ENCODE results near the gene SLC6A7.

The SLC6A7 gene

DNA sequence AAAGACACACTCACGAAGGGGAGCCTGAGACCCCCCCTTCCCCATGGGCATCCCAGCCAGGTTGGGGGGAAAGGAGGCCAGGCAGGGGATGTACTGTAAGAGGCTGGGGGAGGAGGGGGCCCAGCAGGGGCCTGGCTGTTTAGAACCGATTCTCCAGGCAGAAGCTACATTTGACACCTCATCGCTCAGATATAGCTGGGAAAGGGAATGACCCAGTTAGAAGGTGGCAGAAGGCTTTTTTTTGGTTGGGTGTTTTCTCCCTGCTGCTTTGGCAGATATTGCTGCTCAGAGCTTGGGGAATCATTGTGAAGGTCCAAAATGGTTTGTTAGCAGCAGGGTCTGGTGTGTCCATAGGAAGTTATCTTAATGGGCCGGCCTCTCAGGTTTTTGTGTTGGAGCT lies 17.3 kb upstream of the SLC6A7 start:
- no peak for DNase-seq (ENCODE audit: low spot score)

DNA sequence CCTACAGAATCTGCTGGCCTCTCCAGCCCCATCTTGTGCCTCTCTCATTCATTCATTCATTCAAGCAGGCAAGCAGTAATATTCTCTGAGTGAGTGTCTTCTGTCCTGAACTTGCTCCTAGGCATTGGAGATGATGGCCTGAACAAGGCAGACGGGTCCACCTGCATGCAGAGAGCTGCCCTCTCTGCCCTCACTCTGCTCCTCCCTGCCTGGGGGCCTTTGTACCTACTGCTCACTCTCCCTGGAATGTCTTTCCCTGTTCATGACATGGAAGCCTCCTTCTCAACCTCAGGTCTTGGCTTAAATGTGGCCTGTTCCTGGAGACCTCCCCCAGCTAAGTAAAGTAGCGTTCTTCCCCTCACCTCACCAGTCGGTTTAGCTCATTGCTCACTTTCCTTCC lies 16.7 kb upstream of the SLC6A7 start:
- no peak for DNase-seq (ENCODE audit: low spot score)

DNA sequence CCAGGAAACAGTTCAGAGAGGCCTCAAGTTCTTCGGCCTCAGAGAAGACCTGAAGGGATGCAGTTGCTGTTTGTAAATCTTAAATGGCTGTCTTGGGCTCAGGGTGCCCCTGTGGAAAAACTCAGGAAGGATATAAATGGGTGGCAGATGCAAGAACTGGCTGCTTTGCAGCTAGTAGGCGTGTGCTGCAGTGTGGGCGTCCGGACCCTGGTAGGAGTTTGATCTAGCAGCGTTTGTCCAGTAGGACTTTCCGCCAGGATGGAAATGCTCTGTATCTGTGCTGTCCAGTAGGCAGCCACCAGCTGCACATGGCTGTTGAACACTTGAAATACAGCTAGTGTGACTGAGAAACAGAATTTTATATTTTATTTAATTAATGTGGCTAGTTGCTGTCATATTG lies 15.6 kb upstream of the SLC6A7 start:
- no peak for DNase-seq (ENCODE audit: low spot score)

DNA sequence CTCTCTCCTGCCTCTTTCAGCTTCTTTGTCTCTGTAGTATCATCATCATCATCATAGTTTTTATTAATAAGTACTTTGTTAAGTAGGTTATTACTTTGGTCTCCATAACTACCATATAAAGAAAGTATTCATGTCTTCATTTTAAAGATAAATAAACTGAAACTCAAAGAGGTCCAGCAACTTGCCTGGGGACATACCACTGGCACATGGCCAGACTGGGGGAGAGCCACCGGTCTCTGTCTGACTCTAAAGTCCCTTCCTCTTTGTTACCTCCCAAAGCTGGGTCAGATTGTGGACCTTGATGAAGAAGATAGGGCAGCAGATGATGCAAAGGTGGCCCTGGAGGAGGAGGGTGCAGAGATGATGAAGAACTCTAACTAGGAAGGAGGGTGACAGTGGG lies 14.8 kb upstream of the SLC6A7 start:
- DNase-seq (ENCODE audit: low spot score): no peak

DNA sequence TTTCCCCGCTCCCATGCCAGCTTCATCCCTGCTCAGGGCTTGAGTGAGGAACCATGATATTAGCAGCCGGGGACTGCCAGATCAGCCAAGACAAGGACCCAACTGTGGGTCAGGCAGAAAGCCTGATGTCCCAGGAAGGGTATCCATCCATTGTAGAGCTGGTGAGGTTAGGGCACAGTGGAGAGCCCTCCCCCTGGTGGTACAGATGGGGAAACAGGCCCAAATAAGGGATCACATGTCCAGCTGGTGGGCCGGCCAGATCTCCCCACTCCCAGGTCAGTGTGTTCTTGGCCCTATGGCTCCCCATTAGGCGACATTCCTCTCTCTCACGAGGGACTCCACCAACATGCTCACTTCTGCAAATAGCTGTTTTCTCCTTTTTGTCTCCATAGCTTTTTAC lies 14.3 kb upstream of the SLC6A7 start:
- DNase-seq (ENCODE audit: low spot score): no peak

DNA sequence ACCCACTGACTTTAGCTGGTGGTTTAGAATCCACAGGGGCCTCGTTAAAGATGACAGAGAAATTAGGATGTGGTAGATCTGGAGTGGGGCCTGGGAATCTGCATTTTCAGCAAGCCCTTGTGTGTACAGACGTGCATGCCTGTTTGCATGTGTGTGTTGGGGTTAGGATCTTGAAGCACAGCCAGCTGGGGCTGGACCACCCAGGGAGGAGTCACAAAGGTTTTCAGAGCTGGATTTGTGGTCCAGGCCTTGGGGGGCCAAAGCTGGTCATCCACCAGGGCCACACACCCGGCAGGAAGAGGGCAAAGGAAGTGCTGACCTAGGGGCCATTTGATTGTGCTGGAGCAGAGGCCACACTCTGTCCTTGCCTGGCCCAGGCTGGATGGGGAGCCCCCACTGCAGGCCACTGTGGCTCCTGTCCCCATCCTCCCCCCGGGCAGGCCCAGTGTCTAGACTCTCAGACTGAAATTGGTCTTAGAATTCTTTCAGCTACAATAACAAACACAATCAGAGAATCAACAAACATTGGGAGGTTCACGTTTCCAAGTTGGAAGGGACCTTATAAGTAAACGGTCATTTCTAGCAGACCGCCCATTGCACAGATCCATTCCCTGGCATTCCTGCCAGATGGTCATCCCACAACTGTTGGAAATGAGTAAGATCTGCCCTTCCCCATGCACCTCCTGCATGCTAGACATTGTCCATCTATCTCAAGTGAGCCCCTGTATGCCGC lies 13.0 kb upstream of the SLC6A7 start:
- no peak for DNase-seq (ENCODE audit: low spot score)

DNA sequence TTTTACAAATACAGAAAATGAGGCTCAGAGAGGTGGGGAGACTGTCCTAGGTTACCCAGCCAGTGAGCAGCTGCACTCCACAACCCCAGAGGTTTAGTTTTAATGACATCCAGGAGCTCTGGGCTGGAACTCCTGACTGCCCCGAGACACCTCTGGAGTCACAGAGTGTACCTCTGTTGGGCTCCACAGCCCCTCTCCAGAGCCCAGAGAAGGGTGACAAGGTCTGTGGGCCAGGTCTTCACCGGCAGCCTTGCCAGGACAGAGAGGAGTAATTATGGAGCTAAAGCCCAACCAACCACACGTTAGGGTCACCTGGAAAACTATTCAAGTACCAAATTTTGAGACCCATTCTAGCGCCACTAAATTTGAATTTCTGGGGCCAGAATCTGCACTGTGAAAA lies 12.1 kb upstream of the SLC6A7 start:
- DNase-seq (ENCODE audit: low spot score): no peak

DNA sequence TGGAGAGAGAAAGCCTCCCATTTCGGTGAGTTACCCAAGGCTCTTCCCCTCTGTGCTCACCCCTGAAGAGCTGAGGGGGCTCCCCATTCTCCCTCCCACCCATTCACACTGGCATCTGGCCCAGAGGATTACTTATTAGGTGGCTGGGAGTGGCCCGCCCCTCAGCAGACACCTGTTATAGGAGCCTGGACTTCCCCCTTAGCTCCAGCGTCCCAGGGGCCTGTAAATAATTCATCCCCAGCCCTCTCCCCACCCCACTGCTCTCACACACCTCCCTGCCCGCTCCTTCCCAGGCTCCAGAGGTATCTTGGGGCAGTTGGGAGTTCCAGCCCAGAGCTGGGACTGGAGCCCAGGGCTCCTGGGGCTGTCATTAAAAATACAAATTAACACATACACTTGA lies 11.6 kb upstream of the SLC6A7 start:
- no peak for DNase-seq (ENCODE audit: low spot score)

DNA sequence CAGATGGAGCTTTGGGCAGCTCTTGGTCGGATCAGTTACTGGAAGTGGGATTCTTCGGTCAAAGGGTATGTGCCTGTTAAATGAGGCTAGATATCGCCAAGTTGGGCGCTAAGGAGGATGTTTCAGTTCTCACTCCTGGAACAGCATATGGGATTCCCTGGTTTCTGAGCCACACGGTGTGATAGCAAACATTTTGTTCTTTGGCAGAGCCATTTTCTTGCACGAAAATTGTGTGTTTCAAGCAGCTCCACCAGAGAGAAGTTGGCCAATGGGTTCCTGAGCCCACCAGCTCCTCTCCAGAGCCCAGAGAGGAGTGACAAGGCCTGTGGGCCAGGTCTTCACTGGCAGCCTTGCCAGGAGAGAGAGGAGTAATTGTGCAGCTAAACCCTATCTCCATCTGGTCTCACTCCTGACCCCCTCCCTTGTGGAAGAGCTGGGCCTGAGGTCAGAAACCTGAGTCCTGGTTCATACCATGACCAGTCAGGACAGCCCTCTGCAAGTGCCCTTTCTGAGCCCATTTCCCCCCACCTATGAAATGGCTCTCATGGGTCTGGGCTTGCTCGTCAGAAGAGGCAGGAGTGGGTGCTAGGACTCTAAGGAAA lies 10.7 kb upstream of the SLC6A7 start:
- DNase-seq (ENCODE audit: low spot score): no peak

DNA sequence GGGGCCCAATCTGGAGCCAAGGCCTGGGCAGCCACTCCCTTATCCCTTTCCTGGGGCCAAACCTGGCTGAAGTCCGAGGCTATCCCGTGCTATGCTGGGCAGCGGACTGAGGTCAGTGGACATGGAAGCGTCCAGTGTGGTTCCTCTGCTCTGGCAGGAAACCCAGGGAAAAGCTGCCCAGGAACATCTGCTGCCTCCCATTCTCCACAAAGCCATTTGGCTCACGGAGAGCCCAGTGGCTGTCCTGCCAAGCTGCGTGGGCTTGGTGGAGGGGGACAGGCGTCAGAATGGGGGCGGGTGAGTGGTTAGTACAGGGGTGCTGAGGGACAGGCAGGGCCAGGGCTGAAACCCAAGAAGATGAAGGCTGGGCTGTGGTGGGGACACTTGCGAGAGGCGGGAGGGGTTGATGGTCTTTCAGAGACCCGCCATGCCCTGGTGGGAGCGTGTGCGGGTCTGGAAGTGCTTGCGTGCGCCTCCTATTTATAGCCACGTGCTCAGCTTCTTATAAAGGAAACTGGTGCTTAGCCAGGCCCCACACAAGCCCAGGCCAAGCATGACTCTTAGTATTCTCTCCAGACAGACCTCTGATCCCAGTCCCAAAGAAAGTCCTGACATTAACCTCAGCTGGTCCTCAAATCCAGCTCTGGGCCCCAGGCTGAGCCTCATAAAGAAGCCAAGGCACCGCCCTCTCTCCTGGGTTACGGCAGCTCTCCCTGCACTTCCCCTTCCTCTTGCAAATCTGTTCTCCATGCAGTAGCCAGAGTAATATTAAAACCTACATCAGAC lies 9.4 kb upstream of the SLC6A7 start:
- no peak for DNase-seq (ENCODE audit: low spot score)

DNA sequence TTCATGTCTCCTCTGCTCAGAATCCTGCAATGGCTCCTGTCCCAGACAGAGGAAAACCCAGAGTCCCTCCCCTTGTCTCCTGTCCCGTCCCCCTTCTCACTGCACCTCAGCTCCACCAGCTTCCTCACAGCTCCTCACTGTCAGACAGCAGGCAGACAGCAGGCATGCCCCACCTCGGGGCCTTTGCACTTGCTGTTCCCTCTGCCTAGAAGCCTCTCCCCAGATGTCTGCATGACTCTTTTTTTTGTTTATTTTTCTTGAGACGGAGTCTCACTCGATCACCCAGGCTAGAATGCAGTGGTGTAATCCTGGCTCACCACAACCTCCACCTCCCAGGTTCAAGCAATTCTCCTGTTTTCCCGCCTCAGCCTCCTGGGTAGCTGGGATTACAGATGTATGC lies 8.8 kb upstream of the SLC6A7 start:
- DNase-seq (ENCODE audit: low spot score): no peak

DNA sequence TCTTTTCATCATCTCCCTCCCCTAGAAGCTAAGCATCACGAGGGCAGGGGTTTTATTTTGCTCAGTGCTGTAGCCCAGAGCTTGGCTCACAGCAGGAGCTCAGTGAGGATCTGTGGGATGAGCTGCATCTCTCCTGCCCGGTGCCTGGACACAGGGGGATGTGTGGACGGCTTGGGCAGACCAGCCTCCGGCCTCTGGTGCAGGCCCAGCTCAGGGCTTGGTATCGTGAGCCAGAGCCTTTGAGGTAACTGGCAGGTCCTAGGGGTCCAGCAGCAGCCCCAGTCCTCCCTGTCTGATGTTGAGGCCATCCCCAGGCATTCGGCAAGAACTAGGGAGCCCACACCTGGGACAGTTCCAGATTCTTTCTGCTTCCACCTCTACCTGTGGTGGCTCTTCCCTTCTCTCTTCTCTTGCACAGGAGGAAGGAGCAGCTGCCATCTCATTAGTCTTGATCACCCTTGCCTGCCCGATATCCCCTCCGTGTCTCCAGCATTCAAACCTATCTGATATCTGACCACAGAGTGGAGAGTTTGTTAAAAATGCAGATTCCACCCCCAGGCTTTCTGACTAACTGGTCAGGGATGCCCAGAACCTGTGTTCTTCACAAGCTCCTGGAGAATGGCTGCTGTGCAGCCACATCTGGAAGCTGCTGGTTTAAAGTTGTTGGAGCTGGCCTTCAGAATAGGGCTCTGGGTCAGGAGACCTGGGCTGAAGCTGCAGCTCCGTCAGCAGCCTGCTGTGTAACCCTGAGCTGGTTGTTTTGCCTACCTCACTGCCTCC lies 7.9 kb upstream of the SLC6A7 start:
- no peak for DNase-seq (ENCODE audit: low spot score)

DNA sequence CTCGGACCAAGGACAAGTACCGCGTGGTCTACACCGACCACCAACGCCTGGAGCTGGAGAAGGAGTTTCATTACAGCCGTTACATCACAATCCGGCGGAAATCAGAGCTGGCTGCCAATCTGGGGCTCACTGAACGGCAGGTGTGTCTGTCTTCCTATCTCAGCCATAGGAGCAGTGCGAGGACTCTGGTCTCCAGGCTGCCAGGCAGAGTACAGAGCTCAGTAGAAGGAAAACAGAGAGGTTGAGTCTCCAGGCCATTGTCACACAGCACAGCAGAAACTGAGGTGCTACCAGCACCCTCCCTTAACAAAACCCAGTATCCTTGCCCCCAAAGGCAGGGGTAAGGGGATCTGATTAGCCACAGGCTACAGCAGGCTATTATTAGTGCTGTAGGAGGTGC lies 7.1 kb upstream of the SLC6A7 start:
- no peak for DNase-seq (ENCODE audit: low spot score)

DNA sequence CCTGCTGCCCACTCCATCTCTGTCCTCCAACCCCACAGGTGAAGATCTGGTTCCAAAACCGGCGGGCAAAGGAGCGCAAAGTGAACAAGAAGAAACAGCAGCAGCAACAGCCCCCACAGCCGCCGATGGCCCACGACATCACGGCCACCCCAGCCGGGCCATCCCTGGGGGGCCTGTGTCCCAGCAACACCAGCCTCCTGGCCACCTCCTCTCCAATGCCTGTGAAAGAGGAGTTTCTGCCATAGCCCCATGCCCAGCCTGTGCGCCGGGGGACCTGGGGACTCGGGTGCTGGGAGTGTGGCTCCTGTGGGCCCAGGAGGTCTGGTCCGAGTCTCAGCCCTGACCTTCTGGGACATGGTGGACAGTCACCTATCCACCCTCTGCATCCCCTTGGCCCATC lies 6.4 kb upstream of the SLC6A7 start:
- no peak for DNase-seq (ENCODE audit: low spot score)

DNA sequence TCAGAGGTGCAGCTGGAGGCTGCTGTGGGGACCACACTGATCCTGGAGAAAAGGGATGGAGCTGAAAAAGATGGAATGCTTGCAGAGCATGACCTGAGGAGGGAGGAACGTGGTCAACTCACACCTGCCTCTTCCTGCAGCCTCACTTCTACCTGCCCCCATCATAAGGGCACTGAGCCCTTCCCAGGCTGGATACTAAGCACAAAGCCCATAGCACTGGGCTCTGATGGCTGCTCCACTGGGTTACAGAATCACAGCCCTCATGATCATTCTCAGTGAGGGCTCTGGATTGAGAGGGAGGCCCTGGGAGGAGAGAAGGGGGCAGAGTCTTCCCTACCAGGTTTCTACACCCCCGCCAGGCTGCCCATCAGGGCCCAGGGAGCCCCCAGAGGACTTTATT lies 5.9 kb upstream of the SLC6A7 start:
- DNase-seq (ENCODE audit: low spot score): no peak

DNA sequence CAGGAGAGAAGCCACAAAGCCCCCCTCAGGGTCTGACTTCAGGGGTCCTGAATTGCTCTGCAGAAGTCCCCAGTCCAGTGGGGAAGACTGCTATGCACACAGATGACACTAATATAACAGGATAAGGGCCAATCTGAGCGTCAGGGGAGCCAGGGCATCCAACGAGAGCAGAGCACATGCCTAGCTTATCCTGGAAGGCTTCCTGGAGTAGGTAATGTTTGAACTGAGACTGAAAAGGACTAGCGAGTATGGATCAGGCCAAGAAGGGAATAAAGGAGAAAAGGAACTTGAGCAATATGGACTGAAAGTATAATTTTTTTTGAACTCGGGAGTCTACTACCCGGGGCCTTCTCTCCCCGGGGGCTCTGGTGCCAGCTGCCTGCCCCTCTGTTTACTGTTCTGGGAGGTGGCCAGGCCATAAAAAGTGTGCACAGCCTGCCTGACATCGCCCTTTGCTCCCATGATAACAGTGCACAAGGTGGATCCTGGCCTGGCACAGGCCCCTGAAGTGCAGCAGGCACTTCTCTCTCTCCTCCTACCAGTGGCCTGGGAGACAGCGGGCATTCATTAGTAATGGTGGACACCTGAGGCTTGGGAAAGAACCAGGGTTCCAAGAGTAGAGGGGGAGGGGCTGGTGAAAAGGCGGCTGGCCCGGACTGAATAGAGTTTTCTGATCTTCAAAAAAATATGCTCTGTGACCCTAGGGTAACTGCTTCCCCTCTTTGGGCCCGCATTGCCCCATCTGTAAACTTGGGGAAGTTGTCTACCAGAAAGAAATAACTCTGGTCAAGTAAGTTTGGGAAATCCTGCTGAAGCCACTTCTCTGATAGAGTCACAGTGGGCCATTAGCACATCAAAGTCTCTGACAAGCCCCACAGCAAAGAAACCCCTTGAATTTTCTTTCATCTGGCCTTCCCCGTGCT lies 4.6 kb upstream of the SLC6A7 start:
- DNase-seq (ENCODE audit: low spot score): no peak

DNA sequence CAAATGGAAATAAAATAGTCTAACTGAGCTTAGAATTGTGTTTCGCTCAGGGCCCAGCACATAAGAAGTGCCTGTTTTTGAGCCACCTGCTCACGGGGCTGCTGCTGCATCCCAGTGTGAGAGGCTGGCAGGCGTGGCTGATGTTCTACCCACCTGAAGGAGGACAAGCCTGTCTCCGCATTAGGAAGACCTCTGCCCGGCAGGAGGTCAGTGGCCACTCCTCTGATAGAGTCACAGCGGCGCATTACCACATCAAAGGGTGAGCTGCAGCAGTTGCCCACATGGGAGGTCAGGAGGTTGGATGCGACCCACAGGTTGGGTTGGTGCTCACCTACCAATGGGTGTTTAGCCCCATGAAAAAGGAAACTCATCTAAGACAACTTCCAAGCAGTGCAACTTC lies 3.7 kb upstream of the SLC6A7 start:
- no peak for DNase-seq (ENCODE audit: low spot score)

DNA sequence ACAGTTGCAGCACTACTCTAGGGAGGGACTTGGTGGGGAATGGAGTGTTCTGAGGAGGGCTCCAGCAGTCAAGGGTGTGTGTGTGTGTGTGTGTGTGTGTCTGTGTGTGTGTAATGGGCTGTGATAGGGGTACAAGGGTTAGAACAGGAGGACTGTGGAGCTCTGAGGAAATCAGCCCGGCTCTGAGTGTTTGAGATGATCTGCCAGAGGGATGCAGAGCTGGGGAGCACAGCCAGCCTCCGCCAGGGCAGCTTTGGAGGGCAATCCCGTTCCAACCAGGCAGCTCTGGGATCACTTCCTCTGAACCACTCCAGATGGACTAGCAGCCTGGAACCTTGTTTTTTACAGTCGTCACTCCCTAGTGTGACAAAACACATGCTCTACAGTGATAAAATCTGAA lies 3.0 kb upstream of the SLC6A7 start:
- DNase-seq (ENCODE audit: low spot score): no peak

DNA sequence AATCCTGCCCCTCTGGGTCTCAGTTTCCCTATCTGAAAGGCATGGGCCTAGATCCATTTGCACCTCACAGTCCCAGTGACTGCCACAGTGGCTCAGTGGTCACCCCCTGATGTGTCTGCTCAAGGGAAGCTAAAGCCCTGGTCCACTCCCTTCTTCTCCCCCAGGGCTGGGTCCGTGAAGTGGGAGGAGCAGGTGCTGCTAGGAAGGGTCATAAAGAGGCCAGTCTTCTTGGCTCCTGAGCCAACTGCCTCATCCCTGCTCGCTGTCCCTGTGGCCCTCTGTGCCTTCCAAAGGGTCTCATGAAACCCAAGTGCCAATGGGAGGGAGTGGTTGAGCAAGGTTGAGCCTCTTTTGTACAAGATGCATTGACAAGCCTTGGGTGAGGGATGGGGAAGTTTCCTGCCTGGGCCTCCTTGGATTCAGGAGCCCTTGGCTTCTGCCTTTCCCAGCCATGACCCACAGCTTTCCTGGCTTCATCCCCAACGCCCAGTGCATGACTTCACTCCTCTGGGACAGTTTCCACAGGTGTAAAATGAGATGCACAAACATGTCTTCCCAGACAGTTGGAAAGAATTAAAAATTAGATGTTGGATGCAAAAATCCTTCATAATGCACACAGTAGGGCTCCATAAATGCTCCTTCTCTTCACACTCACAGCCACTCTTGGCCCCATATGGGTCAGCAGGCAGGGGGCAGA lies 1.6 kb upstream of the SLC6A7 start:
- DNase-seq (ENCODE audit: low spot score): no peak

DNA sequence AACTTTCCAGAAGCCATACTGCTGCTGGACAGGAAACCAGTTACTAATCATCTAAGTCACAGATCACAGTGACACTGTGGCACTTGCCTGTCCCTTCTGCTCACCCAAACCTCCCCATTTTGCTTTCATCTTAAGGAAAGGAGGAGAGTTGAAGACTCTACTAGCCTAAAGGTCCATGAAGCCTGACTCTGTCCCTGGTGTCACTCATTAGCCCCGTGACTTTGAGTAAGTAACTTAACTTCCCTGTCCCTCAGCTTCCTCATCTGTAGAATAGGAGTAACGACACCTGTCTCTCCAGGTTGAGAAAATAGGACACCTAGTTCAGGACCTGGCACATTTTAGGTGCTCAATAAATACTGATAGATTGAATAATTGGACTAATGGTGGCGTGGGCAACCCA lies 536 bp upstream of the SLC6A7 start:
- no peak for DNase-seq (ENCODE audit: low spot score)

DNA sequence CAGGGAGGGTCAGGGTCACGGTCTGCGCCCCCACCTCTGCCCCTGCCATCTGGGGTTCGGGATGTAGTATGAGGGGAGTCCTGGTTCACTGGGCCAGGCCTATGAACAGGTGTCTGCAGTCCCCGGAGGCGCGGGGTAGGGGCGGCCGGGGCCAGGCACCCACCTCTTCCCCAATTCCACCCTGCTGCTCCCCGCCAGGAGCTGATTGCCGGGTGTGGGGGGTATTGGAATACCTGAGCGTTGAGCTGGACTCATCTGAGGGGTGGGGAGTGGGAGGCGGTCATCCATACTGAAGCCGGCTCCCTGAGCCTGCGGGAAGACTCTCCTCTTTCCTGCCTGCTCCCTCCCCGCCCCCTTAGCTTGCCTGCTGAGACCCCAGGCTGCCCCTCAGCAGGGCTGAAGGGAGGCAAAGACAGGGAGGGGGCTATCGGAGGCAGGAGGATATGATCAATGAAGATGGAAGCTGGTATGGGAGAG lies 679 bp downstream of the SLC6A7 start:
- DNase-seq (ENCODE audit: low spot score): no peak
